MM.1S (cell line): Measurements from ENCODE around the gene OXLD1.

ENCODE experiments used
- DNase-seq: peaks from one replicate; pipeline ENCODE4 v3.0.0-alpha.2; 2015
- H2AFZ ChIP-seq: fragments of 300-600 bp; sonication (generic); 2 replicates; pipeline ENCODE4 v1.6.0; 2016; ENCODE audit warnings: antibody characterized with exemption, low read length
- H3F3A ChIP-seq: fragments of 300-600 bp; sonication (generic); 2 replicates; pipeline ENCODE4 v1.6.1; 2016; ENCODE audit warnings: mild to moderate bottlenecking, antibody characterized with exemption, low read length, moderate library complexity, mixed read lengths; ENCODE audit not compliant: insufficient read depth
- H3K27ac ChIP-seq: fragments of 300-600 bp; sonication (generic); 2 replicates; pipeline ENCODE4 v1.5.1; 2016; ENCODE audit warnings: mild to moderate bottlenecking, low read length
- H3K27me3 ChIP-seq: fragments of 300-600 bp; sonication (generic); replicated peaks from 2 replicates; pipeline ENCODE4 v1.6.0; 2016; ENCODE audit warnings: low read length; ENCODE audit not compliant: insufficient read depth
- H3K36me3 ChIP-seq: fragments of 300-600 bp; sonication (generic); replicated peaks from 2 replicates; pipeline ENCODE4 v1.6.1; 2016; ENCODE audit warnings: mild to moderate bottlenecking, low read length, mixed read lengths; ENCODE audit not compliant: insufficient read depth
- H3K4me1 ChIP-seq: fragments of 300-600 bp; sonication (generic); 2 replicates; pipeline ENCODE4 v1.6.1; 2016; ENCODE audit warnings: low read length, mixed read lengths
- H3K4me2 ChIP-seq: fragments of 300-600 bp; sonication (generic); 2 replicates; pipeline ENCODE4 v1.6.0; 2016; ENCODE audit warnings: low read depth, low read length
- H3K4me3 ChIP-seq: fragments of 300-600 bp; sonication (generic); 2 replicates; pipeline ENCODE4 v1.5.1; 2016; ENCODE audit warnings: low read length, mixed read lengths
- H3K79me2 ChIP-seq: fragments of 300-600 bp; sonication (generic); 2 replicates; pipeline ENCODE4 v1.6.1; 2016; ENCODE audit warnings: mixed run types, low read length, mixed read lengths
- H3K9ac ChIP-seq: fragments of 300-600 bp; sonication (generic); 2 replicates; pipeline ENCODE4 v1.6.1; 2016; ENCODE audit warnings: low read length, mixed read lengths
- H3K9me2 ChIP-seq: fragments of 300-600 bp; sonication (generic); replicated peaks from 2 replicates; pipeline ENCODE4 v1.6.1; 2016; ENCODE audit warnings: mild to moderate bottlenecking, low read length, mixed read lengths; ENCODE audit not compliant: insufficient read depth
- H3K9me3 ChIP-seq: fragments of 300-600 bp; sonication (generic); replicated peaks from 2 replicates; pipeline ENCODE4 v1.6.1; 2016; ENCODE audit warnings: mild to moderate bottlenecking, low read length, mixed read lengths; ENCODE audit not compliant: insufficient read depth
- H4K20me1 ChIP-seq: fragments of 300-600 bp; sonication (generic); 2 replicates; pipeline ENCODE4 v1.6.1; 2016; ENCODE audit warnings: mild to moderate bottlenecking, low read length, moderate library complexity, mixed read lengths; ENCODE audit not compliant: insufficient read depth
- EZH2 ChIP-seq: fragments of 300-600 bp; sonication (generic); optimal IDR thresholded peaks from 2 replicates; pipeline ENCODE3; 2017; ENCODE audit warnings: low read depth, mild to moderate bottlenecking, antibody characterized with exemption, low read length, mixed read lengths
- EZH2phosphoT487 ChIP-seq: fragments of 300-600 bp; sonication (generic); IDR thresholded peaks from 2 replicates; pipeline ENCODE4 v1.6.1; 2018; ENCODE audit warnings: antibody characterized with exemption, low read length
- TF ChIP-seq, protein P1 (sequence below): fragments of 300-600 bp; sonication (generic); IDR thresholded peaks from 2 replicates; pipeline ENCODE4 v1.5.1; 2016; ENCODE audit warnings: antibody characterized with exemption, low read length, mixed read lengths

OXLD1 gene

DNA sequence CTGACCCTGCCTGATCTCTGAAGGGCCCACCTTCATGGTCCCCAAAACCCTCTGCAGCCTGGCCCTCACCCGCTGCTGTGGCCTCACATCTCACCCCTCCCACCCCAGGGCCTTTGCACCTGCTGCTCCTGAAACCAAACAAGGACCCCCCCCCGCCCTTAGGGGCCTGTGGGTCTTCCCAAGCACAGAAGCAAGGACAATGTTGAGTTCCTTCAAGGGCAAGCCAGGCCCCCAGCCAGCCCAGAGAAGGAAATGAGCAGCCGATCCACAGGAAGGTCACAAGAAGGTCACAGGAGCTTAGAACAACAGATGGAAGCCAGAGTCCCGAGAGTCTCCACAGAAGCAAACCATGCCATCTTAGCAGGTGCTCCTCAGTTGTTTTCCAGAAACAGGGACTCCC is 9.6 kb downstream of the OXLD1 start:
- Histone ChIP-seq H2AFZ (0 out of 2 replicates have a peak overlapping the region, but pooled peaks have one; percentile 15), H3K9me3 (no peaks in the 10 kb centered on the region), H3K9ac (no peak overlapping the region), H3K4me1 (0 out of 2 replicates have a peak, but pooled peaks cover 6% of the 10 kb centered on the region), H3K9me2 (no peaks in the 10 kb centered on the region), H3K4me3 (no peak overlapping the region), H3K36me3 (no peaks in the 10 kb centered on the region), H4K20me1 (no peaks in the 10 kb centered on the region), H3K27me3 (no peaks in the 10 kb centered on the region), H3K27ac (no peak overlapping the region), H3K4me2 (no peak overlapping the region), H3F3A (no peaks in the 10 kb centered on the region), H3K79me2 (no peaks in the 10 kb centered on the region)
- peak; percentile 17 for DNase-seq
- no peak for TF ChIP-seq EZH2phosphoT487
- TF ChIP-seq, protein P1, sequence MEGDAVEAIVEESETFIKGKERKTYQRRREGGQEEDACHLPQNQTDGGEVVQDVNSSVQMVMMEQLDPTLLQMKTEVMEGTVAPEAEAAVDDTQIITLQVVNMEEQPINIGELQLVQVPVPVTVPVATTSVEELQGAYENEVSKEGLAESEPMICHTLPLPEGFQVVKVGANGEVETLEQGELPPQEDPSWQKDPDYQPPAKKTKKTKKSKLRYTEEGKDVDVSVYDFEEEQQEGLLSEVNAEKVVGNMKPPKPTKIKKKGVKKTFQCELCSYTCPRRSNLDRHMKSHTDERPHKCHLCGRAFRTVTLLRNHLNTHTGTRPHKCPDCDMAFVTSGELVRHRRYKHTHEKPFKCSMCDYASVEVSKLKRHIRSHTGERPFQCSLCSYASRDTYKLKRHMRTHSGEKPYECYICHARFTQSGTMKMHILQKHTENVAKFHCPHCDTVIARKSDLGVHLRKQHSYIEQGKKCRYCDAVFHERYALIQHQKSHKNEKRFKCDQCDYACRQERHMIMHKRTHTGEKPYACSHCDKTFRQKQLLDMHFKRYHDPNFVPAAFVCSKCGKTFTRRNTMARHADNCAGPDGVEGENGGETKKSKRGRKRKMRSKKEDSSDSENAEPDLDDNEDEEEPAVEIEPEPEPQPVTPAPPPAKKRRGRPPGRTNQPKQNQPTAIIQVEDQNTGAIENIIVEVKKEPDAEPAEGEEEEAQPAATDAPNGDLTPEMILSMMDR, result no peak
- TF ChIP-seq EZH2, result no peak

DNA sequence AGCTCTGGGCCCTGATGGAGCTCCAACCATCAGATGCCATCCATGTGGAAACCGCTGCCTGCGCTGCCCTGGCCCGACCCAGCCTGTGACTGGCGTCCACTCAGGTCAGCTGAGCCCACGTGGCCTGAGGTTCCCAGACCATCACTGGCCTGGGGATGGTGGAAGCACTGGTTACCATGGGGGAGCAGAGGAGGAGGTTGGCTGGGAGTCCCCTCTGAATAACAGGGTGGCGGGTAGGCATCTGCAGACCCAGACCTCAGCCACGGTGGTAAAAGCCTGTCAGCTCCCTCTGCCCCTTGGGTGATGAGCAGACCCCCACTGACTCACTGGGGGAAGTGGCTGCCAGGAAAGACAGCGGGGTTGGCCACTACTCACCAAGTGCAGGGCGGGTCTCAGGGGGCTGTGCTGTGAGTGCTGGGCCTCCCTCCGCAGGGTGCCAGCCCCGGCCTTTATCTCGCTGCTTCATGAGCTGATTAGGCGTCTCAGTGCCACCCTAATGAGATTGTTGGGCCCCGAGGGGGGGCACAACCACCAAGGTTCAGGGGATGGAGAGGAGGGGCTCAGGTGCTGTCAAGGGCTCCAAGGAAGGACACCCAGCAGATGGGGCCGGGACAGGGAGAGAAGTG is 10.2 kb downstream of the OXLD1 start, which contains the start of gene PDE6G:
PDE6G (minus strand) TSS at position 425 of the 626 bp plus-strand sequence. CDS start 3,237 bp downstream, outside the sequence.
- TF ChIP-seq EZH2phosphoT487, result no peak
- TF ChIP-seq EZH2, result no peak
- TF ChIP-seq, protein P1, result no peak
- no peak within 1 kb of the TSS for H3K9ac ChIP-seq
- 0 out of 2 replicates have a peak within 1 kb of the TSS, but pooled peaks have one; percentile 15 for H2AFZ ChIP-seq
- no peaks in the 10 kb centered on the region for H3K36me3 ChIP-seq
- no peaks in the 10 kb centered on the region for H3K9me2 ChIP-seq
- H4K20me1 ChIP-seq, result no peaks in the 10 kb centered on the region
- no peak within 1 kb of the TSS for H3K4me3 ChIP-seq
- no peak within 1 kb of the TSS for H3K27ac ChIP-seq
- H3K4me2 ChIP-seq, result no peak within 1 kb of the TSS
- 0 out of 2 replicates have a peak, but pooled peaks cover 6% of the 10 kb centered on the region for H3K4me1 ChIP-seq
- H3F3A ChIP-seq, result no peaks in the 10 kb centered on the region
- no peaks in the 10 kb centered on the region for H3K27me3 ChIP-seq
- no peak for DNase-seq
- H3K79me2 ChIP-seq, result no peaks in the 10 kb centered on the region
- H3K9me3 ChIP-seq, result no peaks in the 10 kb centered on the region

- no peak overlapping the region for H2AFZ ChIP-seq
- H3K27ac ChIP-seq, result no peak overlapping the region
- no peaks in the 10 kb centered on the region for H3K79me2 ChIP-seq
- no peaks in the 10 kb centered on the region for H4K20me1 ChIP-seq
- TF ChIP-seq, protein P1, result no peak
- no peak for TF ChIP-seq EZH2phosphoT487
- no peak for TF ChIP-seq EZH2
- no peaks in the 10 kb centered on the region for H3K9me3 ChIP-seq
- no peak for DNase-seq
- H3K4me2 ChIP-seq, result no peak overlapping the region
- H3K4me1 ChIP-seq, result 0 out of 2 replicates have a peak, but pooled peaks cover 6% of the 10 kb centered on the region
- H3F3A ChIP-seq, result no peaks in the 10 kb centered on the region
- H3K4me3 ChIP-seq, result no peak overlapping the region
- H3K27me3 ChIP-seq, result no peaks in the 10 kb centered on the region
- H3K36me3 ChIP-seq, result no peaks in the 10 kb centered on the region
- H3K9me2 ChIP-seq, result no peaks in the 10 kb centered on the region
- no peak overlapping the region for H3K9ac ChIP-seq
Measured at GRCh38 chr17:81655378-81656117, 10.9 kb downstream of the OXLD1 start.
